Stimulated activated CD8-positive, alpha-beta memory T cell treated with anti-CD3 and anti-CD28 coated beads, Interleukin-15, amount 100 ng/mL, for 1 hour (primary cell): Measurements from ENCODE around the gene GALNT18.
"Not testable (repeated sequence)": the region's sequence is repeated elsewhere in the genome, so short reads cannot be mapped to it uniquely, and the experiment has no call there.

ENCODE experiments used
- DNase-seq: peaks from one replicate; pipeline ENCODE4 v3.0.0-alpha.2; 2020; ENCODE audit warnings: low read depth

Gene GALNT18

DNA sequence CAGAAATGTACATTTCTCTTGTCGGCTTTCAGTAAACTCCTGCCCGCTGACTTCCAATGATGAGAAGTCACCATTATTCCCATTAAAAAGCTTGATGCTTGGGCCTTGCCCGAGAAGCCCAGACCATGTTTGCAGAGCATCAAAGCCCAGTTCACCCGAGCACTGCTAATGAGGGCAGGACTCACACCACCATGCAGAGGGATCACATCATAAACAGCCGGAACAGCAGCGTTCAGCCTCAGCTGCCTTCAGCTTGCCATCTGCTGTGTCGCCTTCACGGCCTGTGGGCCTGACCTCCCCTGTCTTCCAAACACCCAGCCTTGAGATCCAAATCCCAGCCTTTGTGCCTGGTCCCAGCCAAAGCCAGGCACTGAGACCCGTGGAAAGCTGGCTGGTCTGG lies 163.3 kb downstream of the GALNT18 start:
- DNase-seq = no peak

DNA sequence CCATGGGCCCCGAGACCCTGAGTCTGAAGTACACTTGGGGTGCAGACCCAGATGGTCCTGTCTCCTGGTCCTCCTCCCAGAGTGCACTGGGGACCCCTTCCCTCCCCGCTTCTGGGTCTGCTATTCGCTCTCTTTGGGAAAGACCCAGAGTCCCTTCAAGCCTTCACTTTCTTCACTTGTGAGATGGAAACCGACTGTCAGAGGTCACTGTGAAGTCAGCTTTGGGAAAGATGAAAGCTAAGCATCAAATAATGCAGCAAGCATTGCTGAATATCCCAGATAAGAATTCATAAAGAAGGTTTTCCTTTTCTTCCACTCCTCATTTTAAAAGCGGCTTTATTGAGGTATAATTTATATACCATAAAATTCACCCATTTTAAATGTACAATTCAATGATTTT lies 163.8 kb downstream of the GALNT18 start:
- no peak for DNase-seq

DNA sequence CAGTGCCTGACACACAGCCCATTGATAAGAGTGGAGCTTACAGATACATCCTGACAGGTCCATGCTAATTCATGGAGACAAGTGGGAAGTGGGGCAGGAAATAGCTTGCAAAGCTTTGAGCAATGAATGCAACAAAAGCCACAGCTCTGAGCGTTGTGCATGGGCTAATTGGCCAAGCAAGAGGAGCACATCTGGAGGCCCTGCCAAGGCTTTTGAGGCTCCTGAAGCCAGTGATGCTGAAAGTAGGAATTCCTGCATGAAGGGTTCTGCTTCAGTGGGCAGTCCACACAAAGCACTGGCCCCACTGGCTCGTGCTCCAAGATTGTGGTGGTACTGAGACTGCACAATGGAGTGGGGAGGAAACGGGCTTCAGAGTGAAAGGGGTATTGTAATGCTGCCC lies 164.9 kb downstream of the GALNT18 start:
- DNase-seq = no peak

GRCh38 chr11:11454671-11455223 lies 167.1 kb downstream of the GALNT18 start:
- DNase-seq = no peak

DNA sequence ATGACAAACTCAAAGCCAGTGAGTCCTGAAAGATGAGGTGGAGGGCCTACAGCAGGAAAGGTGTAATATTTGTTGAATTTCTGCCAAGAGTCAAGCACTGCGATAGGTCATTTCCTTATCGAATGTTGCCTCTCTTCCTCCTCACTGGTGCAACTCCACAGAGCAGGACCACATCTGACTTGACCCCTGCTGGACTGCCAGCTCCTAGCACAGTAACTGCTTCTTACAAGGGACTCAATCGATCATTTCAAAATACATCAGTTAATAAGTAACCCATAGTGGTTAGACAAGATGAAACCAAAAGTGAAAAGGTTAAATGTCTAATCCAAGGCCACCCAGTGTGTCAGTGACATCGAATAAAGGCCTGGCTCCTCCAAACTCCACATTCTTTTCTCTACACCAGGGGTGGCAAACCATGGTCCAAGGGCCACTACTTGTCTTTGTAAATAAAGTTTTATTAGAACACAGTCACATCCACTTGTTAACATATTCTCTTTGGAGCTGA lies 170.3 kb downstream of the GALNT18 start:
- DNase-seq = no peak

- DNase-seq = no peak
Observed at GRCh38 chr11:11450744-11451362, 171.0 kb downstream of the GALNT18 start.

DNA sequence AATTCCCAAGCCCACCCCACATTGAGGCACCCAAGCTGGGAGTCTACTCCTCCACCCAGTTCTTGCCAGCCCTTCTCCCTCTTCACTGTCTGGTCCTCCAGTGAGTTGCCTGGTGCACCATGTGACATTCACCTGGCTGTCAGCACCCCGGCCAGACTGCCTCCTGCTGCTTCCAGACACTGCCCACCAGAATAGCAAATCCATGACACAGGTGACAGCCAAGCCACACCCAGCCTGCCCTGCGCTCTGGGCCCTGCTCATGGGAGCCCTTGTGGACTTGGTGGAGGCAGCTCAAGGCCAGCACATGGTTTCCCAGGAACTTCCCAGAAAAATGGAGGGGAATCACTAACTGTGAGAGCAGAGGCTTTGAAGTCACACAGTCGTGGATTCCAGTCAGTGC lies 172.5 kb downstream of the GALNT18 start:
- DNase-seq = no peak

DNA sequence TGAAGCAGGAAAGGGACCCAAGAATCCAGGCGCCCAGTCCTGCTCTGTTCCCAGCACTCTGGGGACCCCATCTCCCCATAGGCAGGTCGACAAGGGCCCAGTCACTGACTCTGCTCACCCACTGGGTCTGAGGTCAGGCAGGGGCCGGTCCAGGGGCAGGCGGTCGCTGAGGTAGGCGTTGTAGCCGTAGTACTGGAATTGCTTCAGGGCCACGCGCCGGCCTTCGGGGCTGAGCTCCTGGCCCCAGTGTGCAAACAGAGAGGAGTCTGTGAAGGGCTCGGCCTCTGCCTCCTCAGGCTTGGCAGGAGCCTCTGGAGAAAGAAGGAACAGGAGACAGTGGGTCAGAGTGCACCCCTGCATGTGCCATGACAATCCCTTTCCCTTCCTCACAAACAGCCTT lies 173.2 kb downstream of the GALNT18 start:
- no peak for DNase-seq

DNA sequence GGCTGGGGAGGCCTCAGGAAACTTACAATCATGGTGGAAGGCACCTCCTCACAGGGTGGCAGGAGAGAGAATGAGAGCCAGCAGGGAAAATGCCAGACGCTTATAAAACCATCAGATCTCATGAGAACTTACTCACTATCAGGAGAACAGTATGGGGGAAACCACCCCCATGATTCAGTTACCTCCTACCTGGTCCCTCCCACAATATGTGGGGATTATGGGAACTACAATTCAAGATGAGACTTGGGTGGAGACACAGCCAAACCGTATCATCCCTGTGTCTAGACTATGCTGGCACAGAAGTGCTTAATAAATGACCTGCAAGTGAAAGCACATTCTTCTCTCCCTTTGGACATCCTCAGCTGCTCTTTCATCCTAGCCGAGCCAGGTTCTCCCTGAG lies 174.2 kb downstream of the GALNT18 start:
- not testable (repeated sequence) for DNase-seq

GRCh38 chr11:11446967-11447366 lies 174.8 kb downstream of the GALNT18 start:
- DNase-seq = no peak

- DNase-seq = no peak
Observed at GRCh38 chr11:11446564-11446963, 175.2 kb downstream of the GALNT18 start.

DNA sequence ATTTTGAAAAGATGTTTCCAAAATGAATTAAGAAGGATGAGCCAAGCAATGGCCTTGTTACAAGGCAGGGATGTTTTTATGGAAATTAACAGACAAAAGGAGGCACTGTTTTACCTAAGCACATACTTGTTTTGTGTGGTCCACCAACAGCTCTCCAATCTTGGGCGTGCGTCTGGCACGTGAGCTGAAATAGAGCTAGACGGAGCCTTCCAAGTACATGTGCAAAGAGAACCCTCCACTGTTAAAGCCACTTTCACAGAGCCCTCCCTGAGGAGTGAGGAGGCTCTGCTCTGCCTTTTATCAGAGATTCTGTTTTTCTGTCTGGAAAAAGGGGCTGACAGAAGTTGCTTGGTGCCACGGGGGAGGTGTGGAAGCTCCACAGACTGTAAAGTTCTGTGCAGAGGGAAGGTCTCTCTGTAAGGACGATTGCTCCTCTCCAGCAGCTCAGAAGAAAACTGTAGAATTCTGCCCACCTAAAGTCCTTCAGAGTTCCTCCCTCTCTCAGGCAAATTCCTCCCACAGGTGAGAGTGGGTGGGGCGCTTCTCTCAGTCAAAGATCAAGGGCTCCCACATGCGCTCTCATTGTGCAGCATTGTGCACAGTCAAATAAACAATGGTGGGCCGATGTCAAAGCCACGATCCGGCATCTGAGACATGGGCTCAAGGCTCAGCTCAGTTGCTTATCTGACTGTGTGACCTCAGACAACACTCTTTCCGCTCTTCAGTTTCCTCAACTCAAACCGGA lies 176.2 kb downstream of the GALNT18 start:
- DNase-seq = no peak

DNA sequence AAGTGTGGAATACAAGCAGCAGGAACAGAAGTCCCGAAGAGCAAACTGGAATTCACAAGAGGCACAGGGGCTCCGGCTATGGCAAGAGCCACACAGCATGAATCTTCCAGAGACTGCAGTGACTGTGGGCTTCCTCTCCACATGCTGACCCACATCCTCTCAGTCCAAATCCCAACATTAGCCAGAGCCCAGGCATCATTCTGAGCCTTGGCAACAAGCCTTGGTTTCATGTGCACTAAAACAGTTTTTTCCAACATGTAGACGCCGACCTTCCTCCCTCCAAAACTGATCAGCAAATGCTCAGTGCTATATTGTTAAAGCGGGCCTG lies 177.0 kb downstream of the GALNT18 start:
- DNase-seq = no peak

DNA sequence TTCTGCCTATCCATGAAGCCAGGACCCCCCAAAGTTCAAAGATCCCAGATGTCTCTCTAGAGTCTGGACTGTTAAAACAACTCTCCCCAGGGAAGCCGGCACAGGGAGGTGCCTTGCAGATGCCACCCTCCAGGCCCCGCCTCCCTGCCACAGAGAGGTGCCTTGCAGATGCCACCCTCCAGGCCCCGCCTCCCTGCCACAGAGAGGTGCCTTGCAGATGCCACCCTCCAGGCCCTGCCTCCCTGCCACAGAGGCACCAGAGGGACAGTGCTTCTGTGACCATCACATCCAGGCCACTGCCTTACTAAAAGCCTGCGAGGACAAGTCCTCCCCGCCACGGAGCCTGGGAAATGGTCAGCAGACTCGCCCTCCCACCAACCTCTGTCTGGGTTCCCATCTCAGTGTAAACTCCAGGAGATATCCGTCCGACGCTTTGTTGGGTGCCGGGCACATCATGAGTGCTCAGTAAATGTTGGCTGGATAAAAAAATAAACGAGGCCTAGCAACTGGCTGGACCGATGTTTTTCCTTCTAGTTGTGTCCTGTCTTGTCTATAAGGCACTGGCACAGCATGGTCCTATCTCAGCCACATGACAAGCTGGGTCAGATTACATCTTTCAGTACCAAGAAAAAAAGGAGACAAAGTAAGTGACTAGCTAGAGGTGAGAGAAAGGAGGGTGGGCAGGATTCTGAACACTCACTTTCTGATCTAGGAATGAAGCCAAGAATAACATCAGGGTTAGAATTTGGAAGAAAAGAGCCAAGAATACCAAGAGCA lies 177.6 kb downstream of the GALNT18 start:
- no peak for DNase-seq

- DNase-seq = no peak
Observed at GRCh38 chr11:11442791-11443190, 179.0 kb downstream of the GALNT18 start.

DNA sequence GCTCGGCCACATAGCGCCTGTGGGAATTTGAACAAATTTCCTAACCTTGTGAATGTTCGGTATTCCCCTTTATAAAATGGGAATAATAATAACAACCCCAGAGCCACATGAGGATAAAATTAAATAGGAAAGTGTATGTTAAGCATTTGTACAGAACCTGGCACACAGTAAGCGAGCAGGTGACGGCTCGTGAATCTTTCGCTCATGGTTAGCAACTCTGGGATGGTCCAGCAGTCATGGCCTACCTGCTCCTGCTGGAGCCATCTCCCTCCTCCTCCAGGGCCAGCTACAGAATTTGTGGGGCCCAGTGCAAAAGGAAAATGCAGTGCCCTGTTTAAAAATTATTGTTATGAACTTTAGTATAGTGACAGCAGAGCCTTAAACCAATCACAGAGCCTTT lies 180.3 kb downstream of the GALNT18 start:
- no peak for DNase-seq

- no peak for DNase-seq
Observed at GRCh38 chr11:11441091-11441490, 180.7 kb downstream of the GALNT18 start.

GRCh38 chr11:11440144-11440543 lies 181.7 kb downstream of the GALNT18 start:
- no peak for DNase-seq

- no peak for DNase-seq
Observed at GRCh38 chr11:11439591-11439990, 182.2 kb downstream of the GALNT18 start.

DNA sequence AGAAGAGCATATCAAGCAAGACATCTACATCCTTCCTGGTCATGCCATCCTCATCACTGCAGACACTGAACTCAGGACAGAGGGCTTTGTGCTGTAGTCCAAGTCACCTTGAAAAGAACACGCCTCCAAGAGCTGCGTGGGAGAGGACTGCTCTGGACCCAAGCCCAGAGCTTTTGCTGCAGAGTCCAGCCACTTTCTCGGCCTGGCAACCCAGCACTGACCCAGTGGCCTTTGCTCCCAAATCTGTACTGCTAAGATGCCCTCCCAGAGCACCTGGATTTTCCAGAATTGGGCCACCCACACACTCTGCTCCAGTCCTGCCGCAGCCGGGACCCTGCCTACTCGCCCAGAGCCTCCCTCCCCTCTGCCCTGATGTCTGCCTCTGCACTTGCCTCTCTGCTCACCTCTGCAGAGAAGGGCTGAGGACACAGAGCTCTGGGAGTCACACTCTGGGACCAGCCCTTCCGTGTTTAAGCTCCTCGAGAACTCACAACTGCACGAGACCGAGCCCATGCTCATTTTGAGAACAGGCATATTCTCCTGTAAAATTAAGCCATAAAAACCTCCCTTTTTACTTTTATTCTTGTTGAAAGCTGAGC lies 185.0 kb downstream of the GALNT18 start:
- no peak for DNase-seq

DNA sequence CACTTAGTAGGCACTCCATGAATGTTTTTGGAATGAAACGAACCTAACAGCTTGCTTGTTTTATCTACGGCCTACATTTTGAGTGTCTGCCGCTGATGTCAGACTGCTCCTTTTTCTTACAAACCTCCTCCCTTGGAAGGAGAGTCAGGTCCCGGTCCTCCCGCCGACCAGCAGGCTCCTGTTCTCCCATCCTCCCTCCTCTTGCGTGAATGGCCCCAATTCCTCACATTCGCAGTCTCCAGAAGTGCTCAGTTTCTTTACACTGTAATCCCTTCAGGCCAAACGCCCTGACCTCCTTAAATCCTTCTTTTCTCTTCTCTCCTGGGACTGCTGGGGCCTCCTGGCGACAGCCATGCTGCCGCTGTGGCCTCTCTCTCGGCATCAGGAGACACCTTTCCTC lies 186.2 kb downstream of the GALNT18 start:
- DNase-seq = no peak

GRCh38 chr11:11433960-11434359 lies 187.8 kb downstream of the GALNT18 start:
- DNase-seq = no peak
